Endodermal cell (in vitro differentiated cells): Measurements from ENCODE around the gene SLAMF7. TPM values are rescaled to one million over a fixed set of nuclear protein-coding genes. Genes with fewer than 3 reads are reported as not detected.
A peak's percentile ranks its signal among the peaks of the same experiment; 100 is the strongest.
"Not testable (repeated sequence)": the region's sequence is repeated elsewhere in the genome, so short reads cannot be mapped to it uniquely, and the experiment has no call there.

Experiments
- DNase-seq: peaks from one replicate; pipeline ENCODE4 v3.0.0-alpha.2; 2017
- H3K27ac ChIP-seq: 2 replicates; pipeline ENCODE4 v1.5.1; 2013; ENCODE audit warnings: mild to moderate bottlenecking, low read depth, low read length, moderate library complexity
- H3K27me3 ChIP-seq: 2 replicates; pipeline ENCODE4 v1.6.1; 2013; ENCODE audit warnings: mild to moderate bottlenecking, low read length, moderate library complexity; ENCODE audit not compliant: insufficient read depth, control insufficient read depth, poor library complexity, severe bottlenecking
- H3K36me3 ChIP-seq: 2 replicates; pipeline ENCODE4 v1.7.0; 2013; ENCODE audit warnings: mild to moderate bottlenecking, low read length, moderate library complexity; ENCODE audit not compliant: control insufficient read depth, insufficient read depth
- H3K4me1 ChIP-seq: one replicate; pipeline ENCODE4 v1.7.0; 2013; ENCODE audit warnings: low read length; ENCODE audit not compliant: control insufficient read depth, insufficient read depth
- H3K4me3 ChIP-seq: 2 replicates; pipeline ENCODE4 v1.5.1; 2013; ENCODE audit warnings: mild to moderate bottlenecking, low read length, moderate library complexity
- H3K9ac ChIP-seq: 2 replicates; pipeline ENCODE4 v1.6.1; 2013; ENCODE audit warnings: mild to moderate bottlenecking, low read length, moderate library complexity; ENCODE audit not compliant: poor library complexity, severe bottlenecking; ENCODE audit errors: extremely low read depth
- H3K9me3 ChIP-seq: 2 replicates; pipeline ENCODE4 v1.6.1; 2013; ENCODE audit warnings: mild to moderate bottlenecking, low read length, moderate library complexity; ENCODE audit not compliant: control insufficient read depth
- H3K27ac Mint-ChIP-seq: 2 replicates; pipeline ENCODE4 v1.8.0; 2020; ENCODE audit warnings: mixed read lengths
- H3K27me3 Mint-ChIP-seq: 2 replicates; pipeline ENCODE4 v1.8.0; 2021; ENCODE audit warnings: mild to moderate bottlenecking, mixed read lengths; ENCODE audit not compliant: insufficient read depth
- H3K36me3 Mint-ChIP-seq: 2 replicates; pipeline ENCODE4 v1.8.0; 2020; ENCODE audit warnings: low read depth, mixed read lengths
- H3K4me1 Mint-ChIP-seq: 2 replicates; pipeline ENCODE4 v1.8.0; 2020; ENCODE audit warnings: mixed read lengths
- H3K4me3 Mint-ChIP-seq: 2 replicates; pipeline ENCODE4 v1.8.0; 2020; ENCODE audit warnings: mild to moderate bottlenecking, moderate library complexity, mixed read lengths
- H3K9me3 Mint-ChIP-seq: 2 replicates; pipeline ENCODE4 v1.8.0; 2020; ENCODE audit warnings: mild to moderate bottlenecking, mixed read lengths
- WGBS, 2 experiments: methylation state at CpG; one replicate each; pipeline versions ENCODE4 v1.1.5 to v1.1.7; 2013; ENCODE audit warnings: missing lambda C conversion rate in 2 of 2, mixed read lengths in 1 of 2; ENCODE audit not compliant: insufficient coverage in 1 of 2, insufficient read length in 1 of 2; 5-methylcytosine and 5-hydroxymethylcytosine counted together
- total RNA-seq, 2 donors: library from RNA; stranded (reverse); fragmentation: NEBNext Ultra II Directional in 1 of 2; extraction: Animal tissue kit (Norgen Biotek cat#: 25700) in 1 of 2; gene quantifications; 2 replicates in 1 of 2; 3 replicates in 1 of 2; pipeline ENCODE4 v1.2.1, GENCODE V29; 2021
- TF ChIP-seq, protein P1 (sequence below): fragments of 200-600 bp; sonication (generic); conservative IDR thresholded peaks from 2 replicates; pipeline ENCODE4 v1.5.0; 2021; ENCODE audit warnings: antibody characterized with exemption, mild to moderate bottlenecking

SLAMF7 gene
- total RNA-seq, 2 donors from 2014 or later: not detected

DNA sequence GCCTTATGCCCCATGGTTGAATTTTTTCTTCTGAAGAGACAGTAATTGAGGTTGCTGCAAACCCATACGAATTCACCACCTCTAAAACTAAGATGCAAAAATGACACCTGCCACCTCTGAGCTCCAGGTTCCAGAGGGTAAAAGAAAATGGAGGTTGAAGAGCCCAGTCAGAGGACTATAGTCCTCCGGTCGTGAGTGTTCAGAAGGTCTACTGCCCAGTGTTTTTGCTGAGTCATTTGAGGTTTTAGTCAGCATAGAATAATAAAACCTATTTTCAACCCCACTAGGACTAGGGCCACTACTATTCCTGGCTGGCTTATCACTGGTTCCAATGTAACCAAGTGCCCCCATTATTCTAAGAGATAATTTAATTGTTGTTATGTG is 12.9 kb upstream of the SLAMF7 start:
- Histone ChIP-seq H3K36me3 (no peaks in the 10 kb centered on the region), H3K4me3 (no peak overlapping the region), H3K9me3 (peaks cover 7% of the 10 kb centered on the region), H3K4me1 (no peaks in the 10 kb centered on the region), H3K27ac (no peak overlapping the region), H3K27me3 (no peaks in the 10 kb centered on the region), H3K9ac (no peak overlapping the region)
- TF ChIP-seq, protein P1, sequence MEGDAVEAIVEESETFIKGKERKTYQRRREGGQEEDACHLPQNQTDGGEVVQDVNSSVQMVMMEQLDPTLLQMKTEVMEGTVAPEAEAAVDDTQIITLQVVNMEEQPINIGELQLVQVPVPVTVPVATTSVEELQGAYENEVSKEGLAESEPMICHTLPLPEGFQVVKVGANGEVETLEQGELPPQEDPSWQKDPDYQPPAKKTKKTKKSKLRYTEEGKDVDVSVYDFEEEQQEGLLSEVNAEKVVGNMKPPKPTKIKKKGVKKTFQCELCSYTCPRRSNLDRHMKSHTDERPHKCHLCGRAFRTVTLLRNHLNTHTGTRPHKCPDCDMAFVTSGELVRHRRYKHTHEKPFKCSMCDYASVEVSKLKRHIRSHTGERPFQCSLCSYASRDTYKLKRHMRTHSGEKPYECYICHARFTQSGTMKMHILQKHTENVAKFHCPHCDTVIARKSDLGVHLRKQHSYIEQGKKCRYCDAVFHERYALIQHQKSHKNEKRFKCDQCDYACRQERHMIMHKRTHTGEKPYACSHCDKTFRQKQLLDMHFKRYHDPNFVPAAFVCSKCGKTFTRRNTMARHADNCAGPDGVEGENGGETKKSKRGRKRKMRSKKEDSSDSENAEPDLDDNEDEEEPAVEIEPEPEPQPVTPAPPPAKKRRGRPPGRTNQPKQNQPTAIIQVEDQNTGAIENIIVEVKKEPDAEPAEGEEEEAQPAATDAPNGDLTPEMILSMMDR: no peak
- H3K27ac Mint-ChIP-seq: no peak overlapping the region
- peaks cover 3% of the 10 kb centered on the region for H3K9me3 Mint-ChIP-seq
- 50 to 73% methylated on average over 2 to 3 of the region's 3 CpGs for WGBS, 2 experiments
- no peaks in the 10 kb centered on the region for H3K4me1 Mint-ChIP-seq
- DNase-seq: no peak
- H3K36me3 Mint-ChIP-seq: no peaks in the 10 kb centered on the region
- no peaks in the 10 kb centered on the region for H3K27me3 Mint-ChIP-seq
- H3K4me3 Mint-ChIP-seq: no peak overlapping the region

DNA sequence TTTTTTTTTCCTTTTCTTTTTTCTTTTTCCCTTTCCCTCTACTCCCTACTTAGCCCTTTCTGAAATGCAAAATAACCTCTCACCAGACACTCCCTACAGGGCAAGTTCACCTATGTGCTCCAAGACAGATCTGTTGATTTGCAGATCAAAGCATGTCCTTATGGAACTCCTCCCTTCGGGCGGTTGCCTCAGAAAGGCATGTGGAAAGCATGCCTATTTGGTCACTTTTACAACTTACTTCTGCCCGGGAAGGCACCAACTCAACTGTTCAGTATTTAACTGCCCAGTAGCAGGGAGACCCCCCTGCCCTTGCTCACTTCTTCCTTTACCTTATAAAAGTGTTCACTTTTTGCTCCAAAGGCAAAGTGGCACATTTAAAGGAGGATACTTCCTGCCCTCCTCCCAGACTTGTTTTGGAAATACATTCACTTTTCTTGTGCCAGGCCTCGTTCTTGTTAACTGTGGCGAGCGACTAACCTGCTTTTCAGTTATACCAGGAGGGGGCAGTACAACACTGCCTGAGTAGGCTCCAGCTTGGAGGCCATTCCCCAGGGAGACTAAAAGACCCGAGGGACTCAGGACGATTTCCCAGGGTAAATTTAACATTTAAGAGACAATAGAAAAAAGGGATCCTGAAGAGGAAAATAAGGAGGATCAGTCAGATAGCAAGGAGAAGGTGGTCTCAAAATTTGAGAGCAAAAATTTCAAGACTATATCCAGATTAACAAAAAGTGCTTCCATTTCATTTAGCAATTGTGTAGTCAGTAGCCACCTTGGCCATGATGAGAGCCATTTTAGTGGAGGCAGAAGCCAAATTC is 12.3 kb upstream of the SLAMF7 start:
- H3K36me3 Mint-ChIP-seq: no peaks in the 10 kb centered on the region
- no peak overlapping the region for H3K4me3 Mint-ChIP-seq
- Histone ChIP-seq H3K36me3 (no peaks in the 10 kb centered on the region), H3K4me1 (no peaks in the 10 kb centered on the region), H3K4me3 (no peak overlapping the region), H3K9me3 (peaks cover 1% of the 10 kb centered on the region), H3K9ac (no peak overlapping the region), H3K27ac (no peak overlapping the region), H3K27me3 (no peaks in the 10 kb centered on the region)
- 16 to 17% methylated on average over 7 to 8 of the region's 8 CpGs for WGBS, 2 experiments
- H3K27me3 Mint-ChIP-seq: no peaks in the 10 kb centered on the region
- H3K9me3 Mint-ChIP-seq: peaks cover 4% of the 10 kb centered on the region
- H3K27ac Mint-ChIP-seq: no peak overlapping the region
- TF ChIP-seq, protein P1: peak; percentile 96
- no peaks in the 10 kb centered on the region for H3K4me1 Mint-ChIP-seq
- DNase-seq: peak; percentile 89

DNA sequence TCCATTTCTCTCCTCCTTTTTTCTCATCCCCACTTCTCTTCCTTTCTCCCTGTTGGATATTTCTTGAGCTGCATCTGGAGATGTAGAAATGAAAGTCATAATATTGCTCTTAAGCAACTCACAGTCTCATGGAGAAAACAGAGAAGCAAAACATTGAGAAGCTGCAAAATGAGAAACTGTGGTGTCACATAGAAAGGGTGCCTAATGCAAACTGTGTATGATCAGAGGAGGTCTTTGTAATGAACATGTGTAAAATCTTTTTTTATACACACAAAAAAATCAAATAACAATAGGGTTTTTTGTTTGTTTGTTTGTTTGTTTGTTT is 11.8 kb upstream of the SLAMF7 start:
- no peak overlapping the region for H3K4me3 Mint-ChIP-seq
- H3K27ac Mint-ChIP-seq: no peak overlapping the region
- Histone ChIP-seq H3K4me1 (no peaks in the 10 kb centered on the region), H3K4me3 (no peak overlapping the region), H3K9ac (no peak overlapping the region), H3K36me3 (no peaks in the 10 kb centered on the region), H3K9me3 (no peaks in the 10 kb centered on the region), H3K27ac (no peak overlapping the region), H3K27me3 (no peaks in the 10 kb centered on the region)
- no peak for DNase-seq
- no peaks in the 10 kb centered on the region for H3K4me1 Mint-ChIP-seq
- H3K27me3 Mint-ChIP-seq: no peaks in the 10 kb centered on the region
- H3K9me3 Mint-ChIP-seq: peaks cover 7% of the 10 kb centered on the region
- TF ChIP-seq, protein P1: no peak
- no peaks in the 10 kb centered on the region for H3K36me3 Mint-ChIP-seq

DNA sequence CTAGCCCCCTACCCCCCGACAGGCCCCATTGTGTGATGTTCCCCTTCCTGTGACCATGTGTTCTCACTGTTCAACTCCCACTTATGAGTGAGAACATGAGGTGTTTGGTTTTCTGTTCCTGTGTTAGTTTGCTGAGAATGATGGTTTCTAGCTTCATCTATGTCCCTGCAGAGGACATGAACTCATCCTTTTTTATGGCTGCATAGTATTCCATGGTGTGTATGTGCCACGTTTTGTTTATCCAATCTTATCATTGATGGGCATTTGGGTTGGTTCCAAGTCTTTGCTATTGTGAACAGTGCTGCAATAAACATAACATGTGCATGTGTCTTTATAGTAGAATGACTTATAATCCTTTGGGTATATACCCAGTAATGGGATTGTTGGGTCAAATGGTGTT is 7.5 kb upstream of the SLAMF7 start:
- not testable (repeated sequence) for H3K36me3 Mint-ChIP-seq, H3K4me3 ChIP-seq, H3K27ac Mint-ChIP-seq, H3K9me3 ChIP-seq, H3K4me1 Mint-ChIP-seq, H3K27me3 Mint-ChIP-seq, DNase-seq, H3K27ac ChIP-seq, H3K27me3 ChIP-seq, H3K4me1 ChIP-seq, H3K4me3 Mint-ChIP-seq, H3K9ac ChIP-seq, H3K36me3 ChIP-seq
- H3K9me3 Mint-ChIP-seq: peaks cover 25% of the 10 kb centered on the region
- 86 to 92% methylated on average over 1 of the region's 2 CpGs for WGBS, 2 experiments
